GM18861 (cell line): Measurements from ENCODE around the gene TRIM72.
"Not testable (repeated sequence)": the region's sequence is repeated elsewhere in the genome, so short reads cannot be mapped to it uniquely, and the experiment has no call there.

Source experiments
- ATAC-seq: cut with Tn5 transposase; IDR thresholded peaks from one replicate; pipeline ENCODE4 v1.9.1; 2021; ENCODE audit not compliant: unreplicated experiment

The TRIM72 gene

GRCh38 chr16:31214708-31215286 is 878 bp downstream of the TRIM72 start:
- ATAC-seq, result no peak

GRCh38 chr16:31215287-31216162 is 1.6 kb downstream of the TRIM72 start:
- no peak for ATAC-seq

- ATAC-seq, result no peak
Observed at GRCh38 chr16:31216422-31217135, 2.7 kb downstream of the TRIM72 start, which contains the start of gene PYDC1. TSS of gene PYDC1 (minus strand) at chr16:31217135. CDS start at chr16:31217028, 107 bp downstream.

- no peak for ATAC-seq
Observed at GRCh38 chr16:31217136-31217530, 3.2 kb downstream of the TRIM72 start.

GRCh38 chr16:31219154-31219741 is 5.3 kb downstream of the TRIM72 start:
- no peak for ATAC-seq

GRCh38 chr16:31221357-31222160 is 7.6 kb downstream of the TRIM72 start:
- no peak for ATAC-seq

- ATAC-seq, result no peak
Observed at GRCh38 chr16:31223044-31223443, 9.1 kb downstream of the TRIM72 start.

- no peak for ATAC-seq
Observed at GRCh38 chr16:31224092-31224955, 10.4 kb downstream of the TRIM72 start.

- no peak for ATAC-seq
Observed at GRCh38 chr16:31225193-31225592, 11.3 kb downstream of the TRIM72 start.

- no peak for ATAC-seq
Observed at GRCh38 chr16:31228206-31228605, 14.3 kb downstream of the TRIM72 start.

- no peak for ATAC-seq
Observed at GRCh38 chr16:31229501-31229900, 15.6 kb downstream of the TRIM72 start.

GRCh38 chr16:31238041-31238440 is 24.1 kb downstream of the TRIM72 start:
- no peak for ATAC-seq

GRCh38 chr16:31242206-31242605 is 28.3 kb downstream of the TRIM72 start:
- ATAC-seq, result no peak

GRCh38 chr16:31243734-31244670 is 30.1 kb downstream of the TRIM72 start:
- no peak for ATAC-seq

GRCh38 chr16:31245598-31245997 is 31.7 kb downstream of the TRIM72 start:
- not testable (repeated sequence) for ATAC-seq

- ATAC-seq, result no peak
Observed at GRCh38 chr16:31246296-31246695, 32.4 kb downstream of the TRIM72 start.

GRCh38 chr16:31248344-31248743 is 34.4 kb downstream of the TRIM72 start:
- ATAC-seq, result no peak

- no peak for ATAC-seq
Observed at GRCh38 chr16:31250782-31251384, 37.0 kb downstream of the TRIM72 start.
